Ecto neural progenitor cell (in vitro differentiated cells): ENCODE data around the gene EXOSC2.

Experiments
- DNase-seq: peaks from one replicate; pipeline ENCODE4 v3.0.0-alpha.2; 2018; ENCODE audit warnings: low spot score

Gene EXOSC2

DNA sequence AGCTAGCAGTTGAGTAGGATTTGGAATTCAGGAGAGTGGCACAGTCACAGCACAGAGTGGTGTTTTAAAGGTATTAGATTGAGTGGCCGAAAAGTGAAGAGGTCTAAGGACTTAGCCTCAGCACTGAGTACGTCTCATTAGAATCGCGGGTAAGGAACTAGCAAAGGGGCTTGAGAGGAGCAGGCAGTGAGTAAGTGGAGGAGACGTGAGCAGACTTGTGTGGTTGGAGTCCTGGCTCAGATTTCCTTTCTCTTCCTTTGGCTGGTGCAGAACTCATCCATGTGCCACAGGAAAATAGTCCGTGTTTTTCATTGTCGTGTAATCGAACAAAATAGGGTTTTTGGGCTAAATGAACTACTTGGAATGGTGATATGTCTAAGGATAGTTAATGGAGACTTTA is 3.4 kb downstream of the EXOSC2 start:
- DNase-seq = no peak

DNA sequence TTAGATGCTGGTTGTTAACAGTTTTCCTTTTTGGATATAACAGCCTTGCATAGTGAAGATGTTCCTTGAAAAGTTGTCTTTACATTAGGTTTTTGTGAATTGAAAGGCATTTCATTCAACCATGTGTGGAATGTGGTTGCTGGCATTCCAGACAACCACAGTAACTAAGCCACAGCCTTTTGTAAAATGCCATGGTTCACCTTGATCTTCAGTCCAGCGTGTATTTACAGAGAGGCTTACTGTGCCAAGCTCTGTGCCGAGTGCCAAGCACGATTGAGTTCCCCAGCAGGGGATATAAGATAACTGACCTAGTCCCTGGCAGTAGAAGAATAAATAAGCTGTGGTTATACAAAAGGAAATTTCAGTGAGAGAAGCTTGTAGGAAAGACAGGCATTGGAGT is 4.9 kb downstream of the EXOSC2 start:
- no peak for DNase-seq

DNA sequence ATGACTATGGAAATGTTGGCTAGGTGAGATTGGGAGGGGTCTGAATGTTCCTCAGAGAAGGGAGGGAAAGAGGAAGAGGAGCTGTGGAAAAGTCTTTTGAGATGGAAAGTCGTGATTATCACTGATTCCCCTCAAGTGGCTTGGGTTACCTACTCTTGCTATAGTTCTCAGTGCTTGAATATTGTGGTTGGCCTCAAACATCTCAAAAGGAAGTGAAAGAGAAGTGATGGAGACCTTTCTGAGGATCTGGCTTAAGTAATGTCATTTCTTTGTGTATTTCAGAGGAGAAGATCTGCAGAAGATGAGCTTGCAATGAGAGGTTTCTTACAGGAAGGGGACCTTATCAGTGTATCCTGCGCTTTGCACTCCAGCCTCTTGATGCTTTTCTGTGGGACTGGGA is 5.5 kb downstream of the EXOSC2 start:
- DNase-seq = no peak

DNA sequence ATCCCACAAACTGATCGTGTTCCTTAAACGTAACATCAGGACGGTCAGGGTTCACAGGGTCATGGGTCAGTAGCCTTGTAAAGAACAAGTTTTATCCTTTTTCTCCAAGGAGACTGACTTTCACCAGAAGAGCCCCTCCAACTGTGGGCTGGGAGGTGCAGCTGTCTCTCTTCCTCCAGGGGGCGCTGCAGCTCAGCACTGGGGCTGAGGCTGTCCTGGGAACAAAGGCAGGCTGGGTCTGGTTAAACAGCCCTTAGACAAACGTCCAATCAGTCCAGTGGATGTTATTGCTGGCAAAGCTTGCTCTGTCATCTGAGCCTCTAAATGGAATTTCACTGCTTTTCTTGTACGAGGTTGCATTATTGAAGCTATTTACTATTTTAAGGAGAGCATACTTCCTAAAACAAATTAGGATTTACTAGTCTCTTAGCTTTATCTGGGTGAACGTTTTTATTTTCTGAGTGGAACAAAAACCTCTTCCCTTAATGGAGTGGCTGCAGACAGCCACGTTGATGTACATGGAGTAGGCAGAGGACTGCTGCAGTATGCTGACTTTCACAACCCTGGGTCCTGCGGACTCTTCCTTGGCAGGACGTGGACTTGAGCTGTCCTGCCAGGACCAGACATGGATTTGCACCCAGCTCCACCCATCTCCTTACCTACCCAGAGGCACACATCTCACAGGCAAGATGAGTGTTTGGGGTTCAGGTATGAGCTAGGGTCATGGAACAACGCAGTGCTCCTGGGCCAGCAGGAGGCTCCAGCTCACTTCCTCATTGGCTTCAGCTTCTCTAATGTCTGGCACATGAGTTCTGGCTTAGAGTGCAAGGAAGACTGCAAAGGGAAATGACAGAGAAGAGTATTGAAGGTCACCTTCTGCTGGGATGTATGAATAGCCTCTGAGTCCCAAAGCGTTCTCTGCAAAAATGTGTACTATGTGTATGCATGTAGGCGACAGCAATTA is 7.8 kb downstream of the EXOSC2 start:
- DNase-seq = peak; percentile 89

DNA sequence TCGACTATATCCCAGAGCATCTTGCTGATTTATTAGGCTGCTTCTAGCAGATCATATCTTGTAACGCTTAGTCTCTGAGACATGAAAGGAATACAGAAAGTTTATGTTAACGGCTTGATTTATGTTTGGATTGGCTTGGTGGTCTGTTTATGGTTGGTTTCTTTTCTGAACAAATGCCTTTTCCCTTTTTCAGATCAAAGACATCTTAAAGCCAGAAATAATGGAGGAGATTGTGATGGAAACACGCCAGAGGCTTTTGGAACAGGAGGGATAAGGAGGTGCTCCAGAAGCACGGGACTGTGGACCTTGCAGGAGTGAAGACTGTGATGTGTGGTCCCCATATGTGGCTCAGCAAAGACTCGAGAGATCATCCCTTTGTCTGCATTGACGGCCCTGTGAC is 9.9 kb downstream of the EXOSC2 start:
- no peak for DNase-seq

DNA sequence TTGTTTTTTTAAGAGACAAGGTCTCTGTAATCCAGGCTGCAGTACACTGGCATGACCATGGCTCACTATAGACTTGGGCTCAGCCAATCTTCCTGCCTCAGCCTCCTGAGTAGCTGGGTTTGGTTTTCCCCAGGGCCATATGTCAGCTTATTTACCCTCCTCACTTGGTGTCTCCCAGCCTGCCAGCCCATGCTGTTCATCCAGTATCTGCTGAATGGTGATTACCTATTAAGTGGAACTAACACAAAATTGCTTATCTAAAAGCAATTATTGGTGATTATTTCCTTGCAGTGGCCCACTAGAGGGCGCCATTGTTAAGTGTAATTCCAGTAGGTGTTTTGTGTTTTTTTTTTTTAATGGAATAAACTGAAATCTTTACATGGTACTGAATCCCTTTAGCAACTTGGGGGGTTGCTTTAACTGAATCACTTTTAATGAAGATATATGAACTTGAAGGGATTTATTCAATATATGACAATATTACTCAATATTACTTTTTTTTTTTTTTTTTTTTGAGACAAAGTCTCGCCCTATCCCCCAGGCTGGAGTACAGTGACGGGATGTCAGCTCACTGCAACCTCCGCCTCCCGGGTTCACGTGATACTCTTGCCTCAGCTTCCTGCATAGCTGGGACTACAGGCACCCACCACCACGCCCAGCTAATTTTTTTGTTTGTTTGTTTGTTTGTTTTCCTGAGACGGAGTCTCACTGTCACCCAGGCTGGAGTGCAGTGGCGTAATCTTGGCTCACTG is 13.8 kb downstream of the EXOSC2 start:
- peak; percentile 63 for DNase-seq

DNA sequence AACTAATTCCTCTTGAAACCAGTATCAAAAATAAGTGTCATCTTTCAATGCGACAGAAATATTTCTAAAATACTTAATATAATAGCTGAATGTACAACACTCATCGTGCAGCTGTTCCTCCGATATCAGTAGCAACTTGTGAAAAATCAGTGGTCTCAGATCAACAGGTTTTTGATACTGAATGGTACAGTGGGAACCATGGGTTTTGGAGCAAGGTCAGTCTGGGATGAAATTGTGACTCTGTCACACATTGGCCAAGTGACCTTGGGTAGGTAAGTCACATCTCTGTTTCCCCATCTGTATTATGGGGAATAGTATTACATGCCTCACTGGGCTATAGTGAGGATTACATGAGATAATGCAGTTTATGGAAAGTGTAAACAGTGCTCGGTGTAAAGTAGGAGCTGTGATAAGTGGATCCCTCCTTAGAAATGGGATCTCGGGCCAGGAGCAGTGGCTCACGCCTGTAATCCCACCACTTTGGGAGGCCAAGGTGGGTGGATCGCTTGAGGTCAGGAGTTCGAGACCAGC is 17.3 kb downstream of the EXOSC2 start:
- DNase-seq = no peak

DNA sequence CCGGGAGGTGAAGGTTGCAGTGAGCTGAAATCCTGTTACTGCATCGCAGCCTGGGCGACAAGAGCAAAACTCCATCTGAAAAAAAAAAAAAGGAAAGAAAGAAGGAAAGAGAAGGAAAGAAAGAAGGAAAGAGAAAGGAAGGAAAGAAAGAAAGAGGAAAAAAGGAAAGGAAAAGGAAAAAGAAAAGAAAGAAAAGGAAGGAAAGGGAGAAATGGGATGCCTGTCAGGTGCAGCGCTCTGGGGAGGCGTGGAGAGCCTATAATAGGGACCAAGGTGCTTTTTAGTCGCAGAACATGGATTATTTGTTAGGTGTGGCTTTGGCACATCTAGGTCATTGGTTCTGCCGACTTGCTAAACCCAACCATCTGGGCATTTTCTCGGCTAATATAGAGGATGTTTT is 17.9 kb downstream of the EXOSC2 start:
- no peak for DNase-seq

DNA sequence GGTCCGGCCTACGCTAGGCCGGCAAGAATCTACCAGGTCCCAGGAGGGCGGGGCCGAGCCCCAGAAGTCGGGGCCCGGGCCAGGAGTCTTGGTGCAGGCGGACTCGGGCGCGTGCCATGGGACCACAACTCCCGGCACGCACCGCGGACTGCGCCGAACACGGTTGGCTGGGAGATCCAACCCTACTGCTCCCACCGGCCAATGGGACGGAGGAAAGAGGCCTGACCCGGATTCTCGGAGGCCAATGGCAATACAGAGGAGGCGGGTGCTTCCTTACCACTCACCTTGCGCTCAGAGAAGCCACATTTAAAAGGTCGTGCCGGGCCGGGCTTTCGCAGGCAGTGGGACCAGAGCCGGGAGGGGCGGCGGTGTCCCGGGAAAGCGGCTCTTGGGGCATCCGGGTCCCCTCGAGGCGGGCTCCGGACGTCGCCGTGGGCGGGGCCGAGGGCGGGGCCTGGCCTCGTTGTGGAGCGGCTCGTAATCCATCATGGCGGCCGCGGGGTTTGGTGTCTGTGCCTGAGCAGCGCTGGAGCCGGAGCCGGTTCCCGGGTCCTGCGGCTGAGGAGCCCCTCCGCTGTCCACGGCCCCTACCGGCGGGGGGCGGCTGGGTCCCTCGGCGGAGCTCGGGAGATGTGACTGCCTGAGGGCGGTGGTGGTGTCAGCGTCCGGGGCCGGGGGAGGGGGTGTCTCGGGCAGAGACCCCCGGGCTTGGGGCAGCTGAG is 19.1 kb downstream of the EXOSC2 start:
- peak; percentile 99 for DNase-seq

DNA sequence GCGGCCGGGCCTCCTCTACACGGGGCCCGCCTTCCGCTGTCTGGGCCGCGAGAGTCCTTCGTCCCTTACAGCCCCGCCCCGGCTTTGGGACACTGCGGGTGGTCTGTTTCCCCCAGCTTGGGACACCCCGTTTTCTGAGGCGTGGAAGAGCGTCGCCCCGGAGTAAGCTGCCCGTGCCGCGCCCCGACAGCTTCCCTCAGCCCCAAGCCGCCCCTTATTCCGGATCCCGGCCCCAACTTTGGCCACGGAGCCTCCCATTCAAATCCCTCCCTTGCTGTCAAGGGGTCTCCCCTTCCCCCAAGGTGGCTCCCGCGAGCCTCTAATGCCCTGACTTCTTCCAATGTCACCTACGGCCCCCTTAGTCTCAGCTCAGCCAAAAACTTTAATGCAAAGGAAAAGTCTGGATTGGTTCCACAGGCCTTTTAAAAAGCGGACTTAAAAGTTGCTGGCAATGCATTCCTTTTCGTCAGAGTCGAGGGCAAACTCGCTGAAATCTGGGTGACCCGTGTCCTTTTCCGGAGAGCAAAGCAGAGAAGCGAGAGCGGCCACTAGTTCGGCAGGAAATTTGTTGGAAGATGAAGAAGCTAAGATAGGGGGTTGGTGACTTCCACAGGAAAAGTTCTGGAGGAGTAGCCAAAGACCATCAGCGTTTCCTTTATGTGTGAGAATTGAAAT is 19.8 kb downstream of the EXOSC2 start:
- DNase-seq = no peak

DNA sequence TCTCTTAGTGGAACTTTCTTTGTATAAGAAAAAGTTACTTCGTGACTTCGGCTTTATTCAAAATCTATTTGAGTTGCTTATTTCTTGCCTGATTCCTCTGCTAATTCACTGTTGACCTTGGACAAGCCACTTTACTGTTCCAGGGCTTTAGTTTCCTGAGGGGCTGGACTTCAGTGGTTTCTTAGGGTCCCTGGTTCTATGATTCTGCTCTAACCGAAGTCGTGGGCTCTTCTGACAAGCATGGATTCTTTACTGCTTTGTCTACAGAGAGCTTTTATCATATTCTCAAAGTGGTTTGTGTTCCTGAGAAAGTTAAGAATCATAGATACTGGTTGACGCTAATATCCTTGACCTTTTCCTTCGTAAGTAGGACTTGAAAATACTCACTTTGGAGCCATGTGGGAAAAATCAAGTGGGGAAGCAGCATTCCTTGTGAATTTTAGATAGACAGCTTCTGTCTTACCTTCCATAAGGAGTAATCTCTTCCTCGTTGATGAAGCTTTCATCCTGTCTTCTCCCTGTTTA is 21.1 kb downstream of the EXOSC2 start:
- no peak for DNase-seq

DNA sequence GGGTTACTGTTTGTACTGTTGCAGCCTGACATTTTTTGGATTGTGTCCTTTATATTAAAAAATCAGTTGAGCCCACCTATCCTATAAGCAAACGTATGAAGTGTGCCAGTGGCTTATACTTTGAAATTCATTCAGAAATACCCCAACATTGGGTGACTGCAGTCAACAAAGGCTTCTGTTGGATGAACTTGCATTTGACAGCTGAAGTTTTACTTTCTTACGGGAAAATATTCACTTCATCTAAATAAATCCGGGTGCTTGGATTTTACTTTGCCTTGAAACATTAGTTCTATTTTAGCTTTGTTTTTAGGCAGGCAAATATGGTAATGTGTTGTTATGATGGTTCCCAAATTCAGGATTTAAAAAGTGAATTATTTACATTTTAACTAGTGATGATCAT is 21.7 kb downstream of the EXOSC2 start:
- DNase-seq = no peak

DNA sequence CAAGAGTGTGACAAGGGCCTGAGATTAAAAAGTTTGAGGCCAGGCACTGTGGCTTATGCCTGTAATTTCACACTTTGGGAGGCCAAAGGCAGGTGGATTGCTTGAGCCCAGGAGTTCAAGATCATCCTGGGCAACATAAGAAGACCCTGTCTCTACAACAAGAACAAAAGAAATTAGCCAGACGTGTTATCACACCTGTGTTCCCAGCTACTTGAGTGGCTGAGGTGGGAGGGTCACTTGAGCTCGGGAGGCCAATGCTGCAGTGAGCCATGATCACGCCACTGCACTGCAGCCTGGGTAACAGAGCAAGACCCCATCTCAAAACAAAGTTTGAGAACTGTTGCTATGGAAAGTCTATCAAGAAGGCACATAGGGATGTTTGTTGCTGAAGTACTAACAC is 25.0 kb downstream of the EXOSC2 start:
- DNase-seq = no peak

DNA sequence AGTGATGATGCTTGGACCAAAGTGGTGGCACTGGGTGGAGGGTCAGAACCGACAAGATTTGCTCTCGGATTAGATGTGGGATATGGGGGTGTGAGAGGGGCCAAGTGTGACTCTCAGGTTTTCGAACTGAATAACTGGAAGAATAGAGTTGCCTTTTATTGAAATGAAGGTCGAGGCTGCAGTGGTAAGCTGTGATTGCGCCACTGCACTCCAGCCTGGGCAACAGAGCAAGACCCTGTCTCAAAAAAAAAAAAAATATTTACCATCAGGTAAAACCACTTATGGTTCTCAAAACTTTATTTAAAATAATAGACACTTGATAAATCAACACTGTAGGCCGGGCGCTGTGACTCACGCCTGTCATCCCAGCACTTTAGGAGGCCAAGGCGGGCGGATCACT is 27.2 kb downstream of the EXOSC2 start:
- no peak for DNase-seq

DNA sequence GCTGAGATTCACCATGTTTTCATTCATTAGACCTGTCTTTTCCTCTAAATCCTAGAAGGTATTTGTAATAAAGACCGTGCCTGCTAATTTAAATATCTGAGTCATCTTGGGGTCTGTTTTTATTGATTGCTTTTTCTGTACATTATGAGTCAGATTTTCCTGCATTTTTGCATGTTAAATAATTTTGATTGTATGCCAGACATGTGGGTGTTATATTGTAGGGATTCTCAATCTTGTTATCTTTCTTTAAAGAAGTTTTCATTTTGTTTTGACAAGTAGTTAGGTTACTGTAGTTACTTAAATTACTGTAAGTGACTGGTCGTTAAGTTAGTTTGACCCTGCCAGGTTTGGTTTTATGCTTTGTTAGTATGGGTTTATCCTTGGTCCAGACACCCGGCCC is 35.1 kb downstream of the EXOSC2 start:
- no peak for DNase-seq

DNA sequence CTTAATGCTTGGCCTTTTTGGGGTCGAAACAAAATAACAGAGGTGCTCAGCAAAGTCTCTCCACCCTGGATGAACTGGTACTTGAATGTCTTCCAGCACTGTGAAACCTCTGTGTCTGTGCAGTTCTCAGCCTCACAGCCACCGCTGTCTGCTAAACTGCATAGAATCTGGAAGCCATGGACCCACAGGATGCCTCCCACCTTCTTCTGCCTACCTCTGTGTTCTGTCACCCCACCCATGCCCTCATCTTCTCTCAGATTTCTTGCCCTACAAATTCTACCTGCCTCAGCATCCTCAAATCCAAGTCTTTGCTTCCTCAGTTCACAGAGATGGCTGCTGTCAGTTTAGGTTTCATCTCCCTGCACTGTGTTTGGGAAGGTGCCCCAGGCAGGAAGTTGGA is 35.6 kb downstream of the EXOSC2 start:
- no peak for DNase-seq

DNA sequence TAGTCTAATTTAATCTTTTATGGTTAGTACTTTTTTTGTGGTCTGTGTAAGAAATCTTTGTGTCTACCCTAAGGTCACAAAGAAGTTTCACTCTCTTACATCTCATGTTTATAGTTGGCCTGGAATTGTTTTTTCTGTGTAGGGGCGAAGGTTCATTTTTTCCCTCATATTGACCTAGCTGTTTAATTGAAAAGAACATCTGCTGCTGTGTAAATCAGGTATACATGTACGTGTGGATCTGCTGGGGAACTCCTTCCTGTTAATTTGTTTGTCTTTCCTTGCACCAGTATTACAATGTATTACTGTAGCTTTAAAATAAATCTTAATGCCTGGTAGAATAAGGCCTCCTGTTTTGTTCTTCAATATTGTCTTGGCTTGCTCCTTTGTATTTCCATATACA is 37.8 kb downstream of the EXOSC2 start:
- DNase-seq = no peak

DNA sequence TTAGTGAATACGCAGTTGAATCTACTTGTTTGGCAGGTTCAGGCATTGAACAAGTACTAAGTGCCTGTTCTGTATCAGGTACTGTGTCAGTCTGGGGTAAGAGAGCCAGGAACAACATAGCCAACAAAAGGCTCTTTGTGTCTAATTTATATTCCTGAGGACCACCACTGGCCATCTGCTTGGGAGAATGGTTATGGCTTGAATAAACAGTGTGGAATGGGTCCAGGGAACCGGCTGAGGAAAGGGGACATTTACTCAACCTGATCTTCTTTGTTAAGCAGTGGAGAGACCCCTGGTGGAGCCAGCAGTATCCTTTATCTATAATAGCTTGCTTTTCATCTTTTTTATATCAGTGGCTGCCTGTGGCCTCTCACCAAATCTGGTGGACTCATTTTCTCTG is 38.6 kb downstream of the EXOSC2 start:
- DNase-seq = no peak

DNA sequence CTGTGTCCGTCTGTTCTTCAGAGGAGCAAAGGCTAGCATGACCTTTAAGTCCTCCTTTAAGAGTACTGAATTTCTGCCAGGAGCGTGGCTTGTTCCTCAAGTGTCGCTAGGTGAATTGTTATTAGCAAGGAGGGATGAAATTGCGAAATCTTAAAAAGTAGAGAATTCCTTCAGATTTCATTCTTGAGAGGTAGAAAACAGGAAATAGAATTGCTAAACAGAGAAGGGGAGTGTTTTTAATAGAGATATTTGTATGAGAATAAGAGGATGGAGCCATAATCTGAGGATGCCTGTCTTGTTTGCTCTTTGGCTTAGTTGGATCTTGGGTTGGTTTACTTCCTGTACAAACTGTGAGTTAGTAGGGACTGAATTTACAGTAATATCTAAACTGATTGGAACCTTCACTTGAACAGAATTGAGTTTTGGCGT is 39.2 kb downstream of the EXOSC2 start:
- no peak for DNase-seq

DNA sequence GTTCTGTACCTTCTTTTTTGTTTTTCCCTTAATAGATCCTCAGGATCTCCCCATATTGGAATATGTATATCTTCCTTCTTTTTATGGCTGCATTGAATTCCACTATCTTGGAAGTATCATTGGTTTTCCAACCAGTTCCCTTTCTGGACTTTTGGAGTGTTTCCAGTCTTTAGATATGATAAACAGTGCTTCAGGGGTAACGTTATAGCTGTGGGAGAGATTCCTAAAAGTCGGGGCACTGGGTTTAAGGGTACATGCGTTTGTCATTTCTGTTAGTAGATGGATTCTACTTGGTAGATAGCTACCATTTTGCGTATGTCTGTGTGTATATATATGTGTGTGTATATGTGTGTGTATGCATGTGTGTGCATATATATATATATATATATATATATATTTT is 42.0 kb downstream of the EXOSC2 start:
- DNase-seq = no peak

DNA sequence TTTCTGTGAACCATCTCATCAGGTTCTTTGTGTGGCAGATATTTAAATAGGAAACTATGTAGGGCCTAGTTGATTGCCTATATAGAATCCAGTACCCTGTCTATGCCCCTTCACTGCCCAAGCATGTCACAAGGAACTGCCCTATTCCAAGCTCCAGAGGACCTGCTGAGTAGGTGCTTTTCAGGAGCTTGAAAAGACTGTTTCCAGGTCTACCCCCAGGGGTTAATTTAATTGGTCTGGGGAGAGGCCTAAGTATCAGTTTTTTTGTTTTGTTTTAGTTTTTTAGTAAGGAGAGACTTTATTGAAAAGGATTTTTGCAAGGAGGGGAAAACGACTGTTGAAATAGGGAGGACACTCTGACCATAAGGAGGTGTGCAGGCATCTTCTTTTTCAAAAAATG is 43.3 kb downstream of the EXOSC2 start:
- no peak for DNase-seq

DNA sequence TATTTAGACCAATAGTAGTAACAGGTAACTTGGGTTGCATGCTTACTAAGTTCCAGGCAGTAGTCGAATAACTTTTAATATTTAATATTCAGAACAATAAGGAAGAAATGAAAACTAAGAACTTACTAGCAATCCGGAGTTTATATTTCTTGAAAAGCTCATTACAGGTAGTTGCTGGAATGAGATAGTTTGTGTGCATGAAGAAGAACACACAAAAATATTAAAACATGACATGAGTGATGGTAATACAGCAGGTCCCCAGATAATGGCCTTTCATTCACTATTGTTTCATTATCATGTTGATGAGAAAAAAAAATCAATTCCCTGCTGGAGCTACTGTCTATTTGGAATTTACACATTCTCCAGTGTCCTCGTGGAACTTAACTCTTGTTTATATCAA is 44.7 kb downstream of the EXOSC2 start:
- no peak for DNase-seq
